Measurements from ENCODE around the gene GABRG3. TPM values are rescaled to one million over a fixed set of nuclear protein-coding genes. Genes with fewer than 3 reads are reported as not detected.

GABRG3 gene
- total RNA-seq, 3 donors from 2014 or later: 0.15 to 0.33 TPM; not detected in 1

GRCh38 chr15:27074179-27074578 is 103.2 kb downstream of the GABRG3 start:
- no peaks in the 10 kb centered on the region for H3K36me3 ChIP-seq
- no peaks in the 10 kb centered on the region for H3K27me3 ChIP-seq
- H3K4me3 ChIP-seq: no peak overlapping the region
- H3K4me1 ChIP-seq: no peaks in the 10 kb centered on the region
- intact Hi-C loops (cut with DNase I; ENCODE audit: low total_unique reads): no loop called here
- peaks cover under 1 to 2% of the 10 kb centered on the region in 2 donors for H3K9me3 ChIP-seq
- no peak for DNase-seq (ENCODE audit: low spot score in 2 of 2)
- H3K27ac ChIP-seq: no peak overlapping the region
- TF ChIP-seq POLR2A (IDR thresholded peaks at IDR 0.05): no peak
- TF ChIP-seq POLR2AphosphoS5 (IDR thresholded peaks at IDR 0.05): no peak

DNA sequence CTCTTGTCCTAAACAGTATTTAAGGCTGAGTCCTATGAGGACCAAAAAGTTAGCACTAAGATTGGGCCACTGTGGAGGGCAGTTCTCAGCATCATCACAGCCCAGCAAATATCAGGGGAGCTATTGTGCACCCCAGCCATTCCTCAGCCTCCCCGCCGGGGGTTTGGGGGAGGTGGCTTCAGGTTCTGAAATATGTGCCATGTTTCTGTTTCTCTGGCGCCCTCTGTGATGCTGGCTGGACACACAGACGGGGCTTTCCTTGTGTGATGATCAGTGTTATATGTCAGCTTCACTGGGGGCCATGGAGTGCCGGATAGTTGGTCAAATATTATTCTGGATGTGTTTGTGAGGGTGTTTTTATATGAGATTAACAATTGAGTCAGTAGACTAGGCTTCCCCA is 106.8 kb downstream of the GABRG3 start:
- intact Hi-C loops (cut with DNase I; ENCODE audit: low total_unique reads): no loop called here
- Histone ChIP-seq H3K9me3 (no peaks in the 10 kb centered on the region), H3K4me3 (no peak overlapping the region), H3K27me3 (no peaks in the 10 kb centered on the region), H3K4me1 (no peaks in the 10 kb centered on the region), H3K27ac (no peak overlapping the region), H3K36me3 (no peaks in the 10 kb centered on the region)
- no peak for DNase-seq (ENCODE audit: low spot score in 2 of 2)
- no peak for TF ChIP-seq POLR2AphosphoS5 (IDR thresholded peaks at IDR 0.05)
- TF ChIP-seq, protein P1, sequence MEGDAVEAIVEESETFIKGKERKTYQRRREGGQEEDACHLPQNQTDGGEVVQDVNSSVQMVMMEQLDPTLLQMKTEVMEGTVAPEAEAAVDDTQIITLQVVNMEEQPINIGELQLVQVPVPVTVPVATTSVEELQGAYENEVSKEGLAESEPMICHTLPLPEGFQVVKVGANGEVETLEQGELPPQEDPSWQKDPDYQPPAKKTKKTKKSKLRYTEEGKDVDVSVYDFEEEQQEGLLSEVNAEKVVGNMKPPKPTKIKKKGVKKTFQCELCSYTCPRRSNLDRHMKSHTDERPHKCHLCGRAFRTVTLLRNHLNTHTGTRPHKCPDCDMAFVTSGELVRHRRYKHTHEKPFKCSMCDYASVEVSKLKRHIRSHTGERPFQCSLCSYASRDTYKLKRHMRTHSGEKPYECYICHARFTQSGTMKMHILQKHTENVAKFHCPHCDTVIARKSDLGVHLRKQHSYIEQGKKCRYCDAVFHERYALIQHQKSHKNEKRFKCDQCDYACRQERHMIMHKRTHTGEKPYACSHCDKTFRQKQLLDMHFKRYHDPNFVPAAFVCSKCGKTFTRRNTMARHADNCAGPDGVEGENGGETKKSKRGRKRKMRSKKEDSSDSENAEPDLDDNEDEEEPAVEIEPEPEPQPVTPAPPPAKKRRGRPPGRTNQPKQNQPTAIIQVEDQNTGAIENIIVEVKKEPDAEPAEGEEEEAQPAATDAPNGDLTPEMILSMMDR (IDR thresholded peaks at IDR 0.05): no peak
- no peak for TF ChIP-seq POLR2A (IDR thresholded peaks at IDR 0.05)

DNA sequence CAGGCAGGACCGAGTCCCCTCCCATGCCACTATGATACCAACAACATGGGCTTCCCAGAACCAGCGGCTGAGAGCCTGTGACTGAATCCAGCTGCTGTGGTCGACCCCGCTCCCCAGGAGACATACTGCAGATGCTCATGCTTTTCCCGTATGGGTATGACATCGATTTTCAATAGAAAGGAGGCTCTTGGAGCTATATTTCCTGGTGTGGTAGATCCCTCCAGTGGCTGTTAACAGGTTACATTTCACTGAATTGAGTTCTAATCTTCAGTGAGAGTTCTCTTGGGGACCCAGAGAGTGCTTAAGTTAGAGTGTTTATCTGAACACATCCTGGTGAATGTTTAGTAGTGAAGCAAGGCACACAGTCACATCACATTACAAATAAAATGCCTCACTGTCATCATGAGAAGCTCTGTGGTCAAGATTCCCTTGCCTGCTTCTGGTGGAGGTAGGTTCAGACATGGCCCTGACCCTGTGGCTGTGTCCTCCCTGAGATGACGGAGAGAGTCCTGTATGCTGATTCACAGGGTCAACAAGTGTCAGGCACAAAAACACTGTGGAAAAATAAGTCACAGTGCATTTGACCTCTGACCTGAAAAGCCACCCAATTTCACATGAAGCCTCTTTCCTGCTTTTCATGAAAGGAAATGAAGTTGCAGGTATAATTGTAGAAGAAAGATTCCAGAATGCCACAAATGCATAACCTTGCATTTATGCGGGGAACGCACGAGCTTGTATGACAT is 110.9 kb downstream of the GABRG3 start:
- intact Hi-C loops (cut with DNase I; ENCODE audit: low total_unique reads): no loop called here
- TF ChIP-seq POLR2A (IDR thresholded peaks at IDR 0.05) (no peak), POLR2AphosphoS5 (IDR thresholded peaks at IDR 0.05) (no peak)
- TF ChIP-seq, protein P1 (IDR thresholded peaks at IDR 0.05): no peak
- H3K4me1 ChIP-seq: no peaks in the 10 kb centered on the region
- H3K36me3 ChIP-seq: no peaks in the 10 kb centered on the region
- DNase-seq (ENCODE audit: low spot score in 2 of 2): no peak
- no peaks in the 10 kb centered on the region for H3K9me3 ChIP-seq
- no peak overlapping the region for H3K27ac ChIP-seq
- H3K4me3 ChIP-seq: no peak overlapping the region
- H3K27me3 ChIP-seq: no peaks in the 10 kb centered on the region

- no peak overlapping the region for H3K27ac ChIP-seq
- H3K4me1 ChIP-seq: no peaks in the 10 kb centered on the region
- intact Hi-C loops (cut with DNase I; ENCODE audit: low total_unique reads): no loop called here
- no peaks in the 10 kb centered on the region for H3K27me3 ChIP-seq
- no peak for TF ChIP-seq POLR2AphosphoS5 (IDR thresholded peaks at IDR 0.05)
- TF ChIP-seq POLR2A (IDR thresholded peaks at IDR 0.05): no peak
- TF ChIP-seq, protein P1 (IDR thresholded peaks at IDR 0.05): no peak
- DNase-seq (ENCODE audit: low spot score in 2 of 2): no peak
- H3K9me3 ChIP-seq: no peaks in the 10 kb centered on the region
- no peaks in the 10 kb centered on the region for H3K36me3 ChIP-seq
- no peak overlapping the region for H3K4me3 ChIP-seq
Observed at GRCh38 chr15:27082526-27082925, 111.5 kb downstream of the GABRG3 start.

- DNase-seq (ENCODE audit: low spot score in 2 of 2): no peak
- H3K27me3 ChIP-seq: no peaks in the 10 kb centered on the region
- H3K27ac ChIP-seq: no peak overlapping the region
- intact Hi-C loops (cut with DNase I; ENCODE audit: low total_unique reads): no loop called here
- H3K9me3 ChIP-seq: peaks cover 8 to 10% of the 10 kb centered on the region in 2 donors
- no peaks in the 10 kb centered on the region for H3K4me1 ChIP-seq
- H3K4me3 ChIP-seq: no peak overlapping the region
- no peaks in the 10 kb centered on the region for H3K36me3 ChIP-seq
- TF ChIP-seq POLR2A (IDR thresholded peaks at IDR 0.05) (no peak), POLR2AphosphoS5 (IDR thresholded peaks at IDR 0.05) (no peak)
- TF ChIP-seq, protein P1 (IDR thresholded peaks at IDR 0.05): no peak
Observed at GRCh38 chr15:27084844-27085243, 113.9 kb downstream of the GABRG3 start.

Measured in breast epithelium (tissue), 4 donors.